ENCODE data around the gene CHMP2A. TPM values are rescaled to one million over a fixed set of nuclear protein-coding genes. Genes with fewer than 3 reads are reported as not detected.
"Not testable (repeated sequence)": the region's sequence is repeated elsewhere in the genome, so short reads cannot be mapped to it uniquely, and the experiment has no call there.

Gene CHMP2A
- total RNA-seq, 1 donor from 2014 or later, result 154 TPM

- peak; percentile 87 to 93 (median 88) for TF ChIP-seq CTCF (IDR thresholded peaks at IDR 0.05)
- peaks cover 0 to 8% of the 10 kb centered on the region in 2 donors for H3K4me1 ChIP-seq
- H3K9me3 ChIP-seq, result no peaks in the 10 kb centered on the region
- no peaks in the 10 kb centered on the region for H3K27me3 ChIP-seq
- intact Hi-C loops (cut with DNase I), result no loop called here
- peaks cover 19 to 28% of the 10 kb centered on the region in 2 donors for H3K36me3 ChIP-seq
- peak; percentile 49 to 92 for DNase-seq (ENCODE audit: low spot score in 2 of 2)
- peak overlapping the region; percentile 47 to 51 for H3K27ac ChIP-seq
- no peak overlapping the region for H3K4me3 ChIP-seq
Observed at GRCh38 chr19:58581227-58582141, 26.6 kb upstream of the CHMP2A start.

- no peak for TF ChIP-seq CTCF (IDR thresholded peaks at IDR 0.05)
- intact Hi-C loops (cut with DNase I), result no loop called here
- Histone ChIP-seq H3K27ac (no peak overlapping the region), H3K9me3 (no peaks in the 10 kb centered on the region), H3K27me3 (no peaks in the 10 kb centered on the region), H3K4me1 (peaks cover 0 to 10% of the 10 kb centered on the region in 2 donors), H3K36me3 (peaks cover 19 to 28% of the 10 kb centered on the region in 2 donors), H3K4me3 (no peak overlapping the region)
- DNase-seq (ENCODE audit: low spot score in 2 of 2), result peak in 1 of 2 donors; percentile 45
Observed at GRCh38 chr19:58579473-58580142, 24.7 kb upstream of the CHMP2A start.

- peak in 1 of 2 donors; percentile 58 for DNase-seq (ENCODE audit: low spot score in 2 of 2)
- H3K9me3 ChIP-seq, result no peaks in the 10 kb centered on the region
- no peak overlapping the region for H3K27ac ChIP-seq
- no peak for TF ChIP-seq CTCF (IDR thresholded peaks at IDR 0.05)
- H3K4me3 ChIP-seq, result no peak overlapping the region
- H3K36me3 ChIP-seq, result peaks cover 16 to 19% of the 10 kb centered on the region in 2 donors
- H3K4me1 ChIP-seq, result peaks cover 0 to 19% of the 10 kb centered on the region in 2 donors
- intact Hi-C loops (cut with DNase I), result no loop called here
- no peaks in the 10 kb centered on the region for H3K27me3 ChIP-seq
Observed at GRCh38 chr19:58578012-58578925, 23.4 kb upstream of the CHMP2A start.

GRCh38 chr19:58577581-58577980 is 22.7 kb upstream of the CHMP2A start:
- H3K27ac ChIP-seq; H3K4me3 ChIP-seq; H3K27me3 ChIP-seq; H3K9me3 ChIP-seq; intact Hi-C loops (cut with DNase I): not testable (repeated sequence)
- DNase-seq (ENCODE audit: low spot score in 2 of 2), result peak in 1 of 2 donors; percentile 27
- peaks cover 10 to 12% of the 10 kb centered on the region in 2 donors for H3K36me3 ChIP-seq
- peaks cover 0 to 19% of the 10 kb centered on the region in 2 donors for H3K4me1 ChIP-seq

- no peaks in the 10 kb centered on the region for H3K27me3 ChIP-seq
- TF ChIP-seq CTCF (IDR thresholded peaks at IDR 0.05), result no peak
- H3K9me3 ChIP-seq, result no peaks in the 10 kb centered on the region
- peak; percentile 77 to 96 for DNase-seq (ENCODE audit: low spot score in 2 of 2)
- peak overlapping the region; percentile 67 to 81 for H3K4me3 ChIP-seq
- peak overlapping the region; percentile 95 to 98 for H3K27ac ChIP-seq
- H3K36me3 ChIP-seq, result no peaks in the 10 kb centered on the region
- intact Hi-C loops (cut with DNase I), result loop anchor here (1.0 kb wide), 1 partner anchor 76 kb away; no protein-coding TSS in a partner anchor
- H3K4me1 ChIP-seq, result peaks cover 4 to 20% of the 10 kb centered on the region in 2 donors
Observed at GRCh38 chr19:58575183-58576041, 20.5 kb upstream of the CHMP2A start.
